GM19438 (cell line): Measurements from ENCODE around the gene SMYD2.
A peak's percentile ranks its signal among the peaks of the same experiment; 100 is the strongest.

Experiments used
- ATAC-seq: cut with Tn5 transposase; IDR thresholded peaks from one replicate; pipeline ENCODE4 v1.9.1; 2021; ENCODE audit warnings: low read depth; ENCODE audit not compliant: unreplicated experiment

The SMYD2 gene

DNA sequence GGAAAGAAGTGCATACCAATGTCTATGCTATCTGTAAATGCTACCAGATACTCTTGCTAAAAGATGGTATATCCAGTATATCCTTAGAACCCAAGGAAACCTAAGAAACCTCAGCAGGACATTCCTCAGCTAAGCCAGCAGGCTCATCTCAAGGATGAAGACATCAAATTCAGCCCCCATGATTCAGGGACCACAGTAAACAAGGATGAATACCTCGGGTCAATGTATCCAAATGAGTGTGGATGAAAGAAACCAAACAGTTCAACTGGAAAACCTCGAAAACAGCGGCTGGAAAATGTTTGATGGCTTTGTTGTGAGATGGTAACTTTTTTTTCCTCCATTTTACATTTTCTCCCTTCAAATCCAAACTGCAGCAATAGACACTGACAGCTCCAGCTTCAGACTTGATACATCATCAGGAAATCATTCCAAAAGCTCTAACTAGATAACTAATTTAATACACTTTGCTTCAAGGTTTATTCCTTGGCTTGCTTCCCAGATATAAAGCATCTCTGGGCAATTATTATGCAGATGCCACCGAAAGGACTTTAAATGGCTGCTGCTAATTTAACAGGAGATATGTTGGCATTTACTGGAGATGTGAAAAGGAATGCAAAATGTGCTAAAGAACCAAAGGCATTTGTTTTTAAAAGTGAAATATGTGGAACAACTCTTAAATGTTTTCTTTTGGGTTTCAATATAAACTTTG is 73.6 kb downstream of the SMYD2 start:
- no peak for ATAC-seq

GRCh38 chr1:214360116-214360515 is 79.2 kb downstream of the SMYD2 start:
- no peak for ATAC-seq

GRCh38 chr1:214360525-214361164 is 79.7 kb downstream of the SMYD2 start:
- ATAC-seq = no peak

DNA sequence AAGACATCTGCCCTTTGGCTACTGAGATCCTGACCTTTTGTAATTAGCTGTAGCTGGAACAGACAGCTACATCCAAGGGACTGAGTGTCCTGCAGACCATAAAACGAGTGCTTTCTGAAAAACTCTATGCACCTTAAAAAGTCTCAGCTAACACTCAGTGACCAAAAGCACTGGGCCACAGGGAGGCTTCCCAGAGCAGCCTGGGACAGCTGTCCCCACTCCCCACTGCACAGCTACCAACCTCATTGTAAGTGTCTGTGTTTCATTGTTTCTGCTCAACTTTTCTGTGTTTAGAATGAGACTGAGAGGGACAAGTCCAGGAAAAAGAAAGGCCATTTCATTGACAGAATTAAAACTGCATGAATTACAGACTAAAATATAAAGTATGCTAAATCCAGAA is 80.7 kb downstream of the SMYD2 start:
- no peak for ATAC-seq

DNA sequence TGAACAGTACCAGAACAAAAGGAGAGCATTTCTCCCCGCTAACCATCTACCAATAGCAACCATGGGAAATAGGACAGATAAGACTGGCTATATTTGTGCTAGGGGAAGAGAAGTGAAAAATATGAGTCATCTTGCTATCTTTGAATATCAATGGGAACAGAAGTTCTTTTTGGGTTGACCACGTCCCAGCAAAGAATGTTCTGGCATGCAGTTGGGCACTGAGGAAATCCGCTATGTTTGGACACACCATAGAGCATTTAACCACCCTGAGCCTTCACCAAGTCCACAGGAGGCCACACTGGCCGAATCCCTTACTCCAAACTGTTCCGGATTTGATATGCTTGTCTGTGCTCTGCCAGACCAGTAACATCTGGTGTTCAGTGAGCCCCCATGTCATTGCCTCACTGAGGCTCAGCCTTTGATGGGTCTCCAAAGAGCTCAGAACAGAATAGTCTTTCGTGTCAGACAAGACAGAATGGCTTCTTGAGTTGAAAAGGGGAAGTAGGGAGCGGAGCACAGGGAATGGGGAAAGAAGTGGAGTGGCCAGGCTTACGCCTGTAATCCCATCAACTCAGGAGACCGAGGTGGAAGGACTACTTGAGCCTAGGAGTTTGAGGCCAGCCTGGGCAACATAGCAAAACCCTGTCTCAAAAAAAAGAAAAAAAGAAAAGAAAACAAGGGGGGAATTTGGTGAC is 81.4 kb downstream of the SMYD2 start:
- no peak for ATAC-seq

DNA sequence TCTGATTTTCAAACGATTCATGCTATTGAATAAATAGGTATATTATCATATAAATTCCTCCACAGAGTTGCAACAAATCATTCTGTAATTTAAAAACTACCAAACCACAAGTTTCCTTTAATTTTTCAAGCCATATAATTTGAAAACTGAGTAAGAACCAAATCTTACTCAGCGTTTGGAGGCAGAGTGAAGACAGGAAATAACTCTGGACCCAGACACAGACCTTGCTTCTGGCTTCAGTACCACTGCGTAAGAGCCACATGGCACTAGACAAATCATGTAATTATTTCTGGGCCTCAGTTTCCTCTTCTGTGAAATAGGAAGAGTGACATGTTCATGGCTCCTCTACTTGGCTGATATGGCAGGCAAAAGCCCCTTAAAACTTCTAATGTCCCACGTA is 82.4 kb downstream of the SMYD2 start:
- no peak for ATAC-seq

DNA sequence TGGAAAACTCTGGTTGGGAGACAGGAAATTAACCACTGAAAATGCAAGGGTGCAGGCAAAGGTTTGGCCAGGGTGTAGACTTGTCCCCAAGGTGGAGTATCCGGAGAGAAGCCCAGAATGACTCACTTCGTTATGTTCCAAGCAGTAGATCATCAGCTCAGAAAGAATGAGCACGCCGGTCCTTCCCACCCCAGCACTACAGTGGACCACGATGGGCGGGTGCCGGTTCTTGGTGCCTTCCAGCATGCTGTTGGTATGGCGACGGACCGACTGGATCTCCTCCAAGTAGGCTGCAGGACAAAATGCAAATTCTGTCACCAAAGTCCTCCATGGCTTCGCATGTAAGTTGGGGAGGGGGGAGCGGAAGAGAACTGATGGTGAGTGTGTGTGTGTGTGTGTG is 83.4 kb downstream of the SMYD2 start:
- no peak for ATAC-seq

GRCh38 chr1:214364786-214365295 is 83.9 kb downstream of the SMYD2 start:
- no peak for ATAC-seq

- ATAC-seq = peak; percentile 56
Measured at GRCh38 chr1:214367841-214368240, 86.9 kb downstream of the SMYD2 start.

DNA sequence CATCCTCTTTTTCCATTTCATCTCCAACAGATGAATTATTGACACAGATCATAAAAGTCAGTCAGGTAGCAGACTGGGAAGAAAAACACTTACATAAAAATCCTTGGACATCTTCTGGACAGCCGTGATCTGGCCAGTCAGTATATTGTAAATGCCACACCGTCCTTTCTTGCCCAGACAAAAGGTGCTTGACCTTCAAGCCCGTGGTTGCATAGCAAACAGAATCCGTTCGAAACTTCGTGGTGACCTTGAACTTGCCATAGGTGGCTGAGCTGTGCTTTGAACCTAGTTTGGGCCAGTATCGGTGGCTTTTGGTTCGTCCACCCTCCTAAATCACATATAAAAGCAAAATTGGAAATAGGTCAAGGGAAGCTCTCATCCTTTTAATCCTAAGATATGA is 88.4 kb downstream of the SMYD2 start:
- no peak for ATAC-seq

DNA sequence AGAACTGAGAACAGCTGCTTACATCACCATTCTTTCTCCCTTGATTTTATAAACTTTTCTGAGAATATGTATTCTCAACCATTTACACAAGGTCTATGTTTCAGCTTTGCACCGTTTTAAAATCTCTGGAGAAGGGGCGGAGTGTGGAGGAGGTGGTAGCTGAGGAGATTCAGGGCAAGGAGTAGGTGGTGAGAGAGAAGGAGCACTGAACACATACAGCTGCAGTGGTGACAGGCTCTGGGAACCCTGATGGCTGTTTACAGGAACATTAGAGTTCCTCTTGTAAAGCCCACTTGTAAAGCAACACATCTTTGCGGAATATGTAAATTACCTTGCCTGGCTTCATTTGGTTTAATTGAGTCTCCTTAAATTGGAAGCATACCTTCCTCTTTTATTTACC is 89.7 kb downstream of the SMYD2 start:
- no peak for ATAC-seq

DNA sequence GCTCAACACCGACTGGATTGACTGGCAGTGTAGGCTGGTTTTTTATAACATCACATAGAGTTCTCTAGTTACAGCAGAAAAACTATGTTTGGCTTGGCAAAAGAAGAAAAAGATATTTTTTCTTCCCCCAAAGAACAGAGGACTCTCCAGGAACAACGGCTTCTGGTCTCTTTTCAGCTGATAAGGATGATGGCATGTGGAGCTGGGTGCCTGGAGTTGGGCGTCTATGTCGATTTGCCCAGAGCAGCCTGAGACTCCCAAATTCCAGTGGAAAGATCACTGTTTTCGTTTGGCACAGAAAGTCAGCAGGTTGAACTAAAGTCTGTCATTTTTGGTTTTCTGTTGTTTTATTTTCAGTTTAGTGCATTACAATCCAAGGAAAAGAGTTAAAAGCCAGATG is 91.1 kb downstream of the SMYD2 start:
- no peak for ATAC-seq

GRCh38 chr1:214377485-214377884 is 96.5 kb downstream of the SMYD2 start:
- ATAC-seq = no peak

DNA sequence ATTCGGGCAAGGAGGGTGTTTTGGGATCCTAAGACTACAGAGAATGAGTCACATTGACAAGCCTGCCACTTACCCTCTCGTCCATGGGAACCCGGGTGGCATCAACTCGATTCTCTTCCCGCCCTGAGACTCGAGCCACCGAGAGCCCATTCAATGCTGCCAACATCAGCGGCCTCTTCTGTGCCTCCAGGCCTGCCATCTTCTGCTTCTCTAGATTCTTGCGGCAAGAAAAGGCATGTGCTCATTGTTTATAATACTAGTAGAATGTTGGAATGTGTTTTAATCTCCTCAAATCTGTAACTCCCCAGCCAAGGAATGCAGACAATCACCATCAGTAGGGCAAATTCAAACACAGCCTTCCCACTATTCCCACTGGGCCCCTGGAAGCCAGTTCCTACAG is 96.9 kb downstream of the SMYD2 start:
- ATAC-seq = no peak

- ATAC-seq = no peak
Measured at GRCh38 chr1:214378492-214378891, 97.5 kb downstream of the SMYD2 start.

DNA sequence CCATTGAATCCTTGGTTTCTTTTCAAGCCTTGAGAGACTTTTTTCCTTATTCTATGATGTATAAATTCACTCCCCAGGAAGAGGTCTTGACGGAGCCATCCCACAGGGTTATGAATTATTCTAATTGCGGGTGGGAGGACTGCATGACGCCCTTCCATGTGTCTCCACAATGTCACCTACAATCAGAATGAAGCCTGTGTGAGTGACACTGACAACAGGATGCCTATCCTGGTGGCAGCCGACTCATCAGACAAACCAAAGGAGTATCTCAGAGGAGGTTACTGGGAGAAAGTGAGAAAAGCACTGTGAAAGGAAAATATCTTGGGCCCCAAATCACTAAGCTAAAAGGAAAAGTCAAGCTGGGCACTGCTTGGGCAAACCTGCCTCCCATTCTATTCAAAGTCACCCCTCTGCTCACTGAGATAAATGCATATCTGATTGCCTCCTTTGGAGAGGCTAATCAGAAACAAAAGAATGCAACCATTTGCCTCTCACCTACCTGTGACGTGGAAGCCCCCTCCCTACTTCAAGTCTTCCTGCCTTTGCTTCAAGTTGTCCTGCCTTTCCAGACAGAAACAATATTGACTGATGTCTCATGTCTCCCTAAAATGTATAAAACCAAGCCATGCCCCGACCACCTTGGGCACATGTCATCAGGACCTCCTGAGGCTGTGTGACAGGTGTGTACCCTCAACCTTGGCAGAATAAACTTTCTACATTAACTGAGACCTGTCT is 98.4 kb downstream of the SMYD2 start:
- ATAC-seq = no peak

DNA sequence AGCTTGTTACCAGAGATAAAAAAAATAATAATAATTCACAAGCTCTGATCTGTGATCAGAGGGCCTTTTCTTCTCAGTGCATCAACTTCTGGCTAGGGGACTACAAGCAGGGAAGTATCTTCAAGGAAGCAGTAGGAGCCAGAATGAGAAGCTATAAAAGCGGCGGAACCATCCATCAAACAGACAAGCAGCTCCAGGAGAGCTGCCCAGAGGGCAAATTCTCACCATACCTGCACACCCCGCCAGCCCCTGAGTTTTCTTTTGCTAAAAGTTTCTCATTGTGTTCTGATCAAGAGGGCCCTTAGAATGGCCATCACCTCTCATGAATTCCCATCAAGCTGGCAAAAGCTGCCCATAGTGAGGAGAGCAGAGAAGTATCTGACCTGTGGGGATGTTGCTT is 99.4 kb downstream of the SMYD2 start:
- no peak for ATAC-seq

DNA sequence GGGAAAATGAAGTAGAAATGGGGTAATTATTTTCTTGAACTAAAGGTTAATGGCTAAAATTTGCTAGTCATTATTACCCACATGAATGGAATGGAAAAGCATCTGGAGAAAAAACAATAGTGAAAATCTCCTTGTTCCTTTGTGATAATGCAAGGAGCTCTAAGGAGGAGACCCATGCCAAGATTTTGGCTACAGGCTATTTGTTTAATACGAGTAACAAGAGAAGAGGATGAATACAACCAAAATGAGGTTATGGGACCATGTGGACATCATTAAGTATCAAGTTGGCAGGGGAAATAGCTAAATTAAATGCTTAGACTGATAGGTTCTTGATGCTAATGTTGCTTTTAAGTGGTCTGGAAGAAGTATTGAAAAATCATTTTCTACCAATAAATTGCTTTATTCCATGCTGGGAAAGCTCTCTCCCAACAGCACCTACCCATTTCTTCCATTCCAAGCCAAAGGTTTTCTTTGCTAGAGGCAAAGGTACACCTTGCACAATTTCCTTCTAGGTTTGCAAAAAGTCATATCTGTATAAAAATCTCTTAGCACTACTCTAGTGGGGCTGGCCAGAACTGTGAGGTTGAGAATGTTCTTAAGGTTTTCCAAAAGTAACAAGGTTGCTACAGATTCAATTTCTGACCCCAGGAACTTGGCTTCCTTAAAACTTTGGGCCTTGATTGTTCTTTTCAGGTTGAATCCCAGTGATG is 100.2 kb downstream of the SMYD2 start:
- no peak for ATAC-seq

DNA sequence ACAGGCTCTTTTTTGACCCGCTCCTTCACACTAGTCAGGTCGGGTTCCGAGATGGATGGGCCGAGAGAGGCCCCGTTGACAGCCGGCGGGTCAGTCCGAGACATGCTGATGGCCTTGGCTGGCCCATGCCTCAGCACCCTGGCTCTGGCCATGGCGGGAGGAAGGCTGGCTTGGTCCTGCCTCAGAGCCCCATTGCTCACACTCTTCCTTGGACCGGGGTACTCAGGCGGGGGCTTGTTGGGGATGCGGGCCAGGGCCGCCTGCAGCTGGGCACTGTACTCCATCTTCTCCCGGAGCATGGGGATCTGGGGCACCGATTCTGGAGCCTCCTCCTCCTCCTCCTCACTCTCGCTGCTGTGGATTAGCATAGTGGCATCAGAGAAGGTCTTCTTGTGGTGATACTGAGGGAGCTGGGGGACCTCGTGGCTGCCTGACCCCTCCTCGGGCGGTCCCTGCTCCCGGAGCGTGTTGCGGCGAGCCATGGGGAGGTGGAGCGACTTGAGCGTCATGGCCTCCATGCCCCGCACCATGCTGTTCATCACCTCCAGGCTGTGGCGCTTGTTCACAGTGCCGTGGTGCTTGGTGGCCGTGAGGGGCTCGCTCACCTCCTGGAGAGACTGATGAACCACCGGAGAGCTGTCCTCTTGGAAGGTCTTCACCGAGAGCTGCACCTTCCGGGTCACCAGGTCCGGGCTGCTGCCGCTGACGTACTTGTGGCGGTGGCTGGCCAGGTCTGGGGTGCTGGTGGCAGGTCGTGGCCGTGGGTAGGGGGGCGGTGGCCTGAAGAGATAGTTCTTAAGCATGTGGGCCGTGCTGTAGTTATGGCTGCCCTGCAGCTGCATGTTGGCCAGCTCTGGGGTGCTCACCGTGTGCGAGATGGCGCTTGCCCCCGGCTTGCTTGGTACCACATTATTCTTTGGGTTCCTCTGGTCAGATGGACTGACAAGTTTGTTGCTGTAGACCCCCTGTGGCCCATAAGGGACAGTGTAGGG is 102.7 kb downstream of the SMYD2 start:
- ATAC-seq = no peak
